ENCODE measurements around the gene TMEM63B. TPM values are rescaled to one million over a fixed set of nuclear protein-coding genes. Genes with fewer than 3 reads are reported as not detected.

TMEM63B gene
- total RNA-seq, 4 donors from 2014 or later = 11.3 to 32.0 (median 23.9) TPM

- H3K4me1 ChIP-seq = no peaks in the 10 kb centered on the region
- 60 to 67% methylated on average over 2 to 4 of the region's 8 CpGs for WGBS, 2 donors (ENCODE audit: low coverage in 1 of 2)
- no peak overlapping the region for H3K27ac ChIP-seq
- no peaks in the 10 kb centered on the region for H3K9me3 ChIP-seq
- no peak for TF ChIP-seq CTCF (IDR thresholded peaks at IDR 0.05)
- no peak overlapping the region for H3K4me3 ChIP-seq
- H3K27me3 ChIP-seq = peaks cover 21% of the 10 kb centered on the region
- H3K36me3 ChIP-seq = no peaks in the 10 kb centered on the region
- ATAC-seq = no peak
These were observed 35.7 kb downstream of the TMEM63B start for GRCh38 chr6:44162876-44163625.

DNA sequence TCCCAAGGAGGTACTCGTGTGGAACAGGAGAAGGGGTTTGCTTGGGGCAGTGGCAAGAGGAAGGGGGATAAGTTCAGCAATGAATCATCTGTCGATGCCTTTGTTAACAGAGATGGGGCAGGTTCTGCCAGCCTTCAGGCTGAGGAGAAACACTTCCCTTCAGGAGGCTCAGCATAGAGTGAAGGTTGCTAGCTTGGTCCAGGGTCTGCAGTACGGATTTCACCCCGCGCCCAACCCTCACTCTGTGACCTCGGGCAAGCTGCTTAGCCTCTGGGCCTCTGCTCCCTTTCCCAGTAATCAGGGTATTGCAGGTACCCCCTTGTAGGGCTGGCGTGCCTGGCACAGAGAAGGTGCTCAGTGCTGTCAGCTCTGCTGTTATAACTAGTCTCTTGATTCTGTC lies 38.8 kb downstream of the TMEM63B start:
- Histone ChIP-seq H3K36me3 (no peaks in the 10 kb centered on the region), H3K27me3 (peaks cover 21% of the 10 kb centered on the region), H3K9me3 (no peaks in the 10 kb centered on the region), H3K27ac (no peak overlapping the region), H3K4me1 (no peaks in the 10 kb centered on the region), H3K4me3 (no peak overlapping the region)
- 71 to 83% methylated on average over 2 to 3 of the region's 7 CpGs for WGBS, 2 donors (ENCODE audit: low coverage in 1 of 2)
- no peak for ATAC-seq
- TF ChIP-seq CTCF (IDR thresholded peaks at IDR 0.05) (no peak), EP300 (IDR thresholded peaks at IDR 0.05) (no peak), POLR2A (IDR thresholded peaks at IDR 0.05) (no peak), POLR2AphosphoS5 (IDR thresholded peaks at IDR 0.05) (no peak)

- no peak for ATAC-seq
- 77 to 89% methylated on average over 1 of the region's 16 CpGs for WGBS, 2 donors (ENCODE audit: low coverage in 1 of 2)
- H3K36me3 ChIP-seq = no peaks in the 10 kb centered on the region
- H3K4me1 ChIP-seq = no peaks in the 10 kb centered on the region
- H3K4me3 ChIP-seq = no peak overlapping the region
- H3K9me3 ChIP-seq = no peaks in the 10 kb centered on the region
- peaks cover 21% of the 10 kb centered on the region for H3K27me3 ChIP-seq
- no peak overlapping the region for H3K27ac ChIP-seq
- TF ChIP-seq CTCF (IDR thresholded peaks at IDR 0.05) = no peak
- TF ChIP-seq EP300 (IDR thresholded peaks at IDR 0.05) = no peak
These were observed 39.3 kb downstream of the TMEM63B start for GRCh38 chr6:44166591-44167184.

DNA sequence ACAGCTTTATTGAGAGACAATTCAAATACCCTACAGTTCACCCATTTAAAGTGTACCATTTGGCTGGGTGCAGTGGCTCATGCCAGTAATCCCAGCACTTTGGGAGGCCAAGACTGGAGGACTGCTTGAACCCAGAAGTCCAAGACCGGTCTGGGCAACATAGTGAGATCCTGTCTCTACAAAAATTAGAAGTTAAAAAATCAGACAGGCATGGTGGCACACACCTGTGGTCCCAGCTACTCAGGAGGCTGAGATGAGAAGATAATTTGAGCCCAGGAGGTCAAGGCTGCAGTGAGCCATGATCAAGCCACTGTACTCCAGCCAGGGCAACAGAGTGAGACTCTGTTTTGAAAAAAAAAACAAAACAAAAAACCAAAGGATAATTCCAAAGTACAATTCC lies 40.2 kb downstream of the TMEM63B start:
- ATAC-seq = no peak
- no peak for TF ChIP-seq POLR2A (IDR thresholded peaks at IDR 0.05)
- Histone ChIP-seq H3K4me1 (peaks cover 0 to 2% (median 0%) of the 10 kb centered on the region in 3 donors), H3K27me3 (peaks cover 21% of the 10 kb centered on the region), H3K9me3 (no peaks in the 10 kb centered on the region), H3K27ac (no peak overlapping the region), H3K36me3 (no peaks in the 10 kb centered on the region), H3K4me3 (no peak overlapping the region)
- 100% methylated on average over 1 of the region's 1 CpG; no CpG with 5 or more reads in 1 of the 2 donors for WGBS, 2 donors (ENCODE audit: low coverage in 1 of 2)

DNA sequence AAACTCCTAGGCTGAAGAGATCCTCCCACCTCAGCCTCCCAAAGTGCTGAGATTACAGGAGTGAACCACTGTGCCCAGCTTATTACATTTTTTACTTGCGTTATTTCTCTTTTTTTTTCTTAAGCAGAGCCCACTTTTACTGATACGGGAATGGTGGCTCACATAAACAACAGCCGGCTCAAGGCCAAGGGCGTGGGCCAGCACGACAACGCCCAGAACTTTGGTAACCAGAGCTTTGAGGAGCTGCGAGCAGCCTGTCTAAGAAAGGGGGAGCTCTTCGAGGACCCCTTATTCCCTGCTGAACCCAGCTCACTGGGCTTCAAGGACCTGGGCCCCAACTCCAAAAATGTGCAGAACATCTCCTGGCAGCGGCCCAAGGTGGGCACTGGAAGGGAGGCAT lies 41.8 kb downstream of the TMEM63B start:
- 43 to 80% methylated on average over 1 of the region's 9 CpGs for WGBS, 2 donors (ENCODE audit: low coverage in 1 of 2)
- no peak for ATAC-seq
- Histone ChIP-seq H3K36me3 (no peaks in the 10 kb centered on the region), H3K4me3 (no peak overlapping the region), H3K27me3 (peaks cover 18% of the 10 kb centered on the region), H3K4me1 (peaks cover 0 to 8% (median 0%) of the 10 kb centered on the region in 3 donors), H3K9me3 (no peaks in the 10 kb centered on the region), H3K27ac (no peak overlapping the region)
- TF ChIP-seq POLR2A (IDR thresholded peaks at IDR 0.05) (no peak), CTCF (IDR thresholded peaks at IDR 0.05) (no peak), EP300 (IDR thresholded peaks at IDR 0.05) (no peak), POLR2AphosphoS5 (IDR thresholded peaks at IDR 0.05) (no peak)
